DMS153 (cell line): Measurements from ENCODE around the gene NFKBIB.
"Not testable (repeated sequence)": the region's sequence is repeated elsewhere in the genome, so short reads cannot be mapped to it uniquely, and the experiment has no call there.

Experiments used
- DNase-seq: peaks from one replicate; lab custom pipeline; 2025; lab: John Stamatoyannopoulos, UW

NFKBIB gene

GRCh38 chr19:38899447-38900201 is at the start of gene NFKBIB, which contains the start of gene SIRT2:
TSS of gene NFKBIB (plus strand) at chr19:38899969. CDS start at chr19:38900033, 64 bp downstream.
TSS of gene SIRT2 (minus strand) at chr19:38899618. CDS start at chr19:38899521, 97 bp downstream.
- DNase-seq: peak; percentile 100

- peak; percentile 41 for DNase-seq
Observed at GRCh38 chr19:38850436-38850975, 49.3 kb upstream of the NFKBIB start.

- DNase-seq: no peak
Observed at GRCh38 chr19:38850976-38851621, 48.7 kb upstream of the NFKBIB start.

GRCh38 chr19:38851622-38852230 is 48.0 kb upstream of the NFKBIB start:
- DNase-seq: peak; percentile 76

- no peak for DNase-seq
Observed at GRCh38 chr19:38852231-38853044, 47.3 kb upstream of the NFKBIB start.

- DNase-seq: no peak
Observed at GRCh38 chr19:38853214-38853613, 46.6 kb upstream of the NFKBIB start.

GRCh38 chr19:38854961-38855360 is 44.8 kb upstream of the NFKBIB start:
- DNase-seq: not testable (repeated sequence)

GRCh38 chr19:38855751-38856150 is 44.0 kb upstream of the NFKBIB start:
- DNase-seq: not testable (repeated sequence)

- no peak for DNase-seq
Observed at GRCh38 chr19:38856813-38857212, 43.0 kb upstream of the NFKBIB start.

- DNase-seq: not testable (repeated sequence)
Observed at GRCh38 chr19:38859631-38860204, 40.1 kb upstream of the NFKBIB start.

- DNase-seq: no peak
Observed at GRCh38 chr19:38861368-38861767, 38.4 kb upstream of the NFKBIB start.

GRCh38 chr19:38862321-38863059 is 37.3 kb upstream of the NFKBIB start:
- peak; percentile 96 for DNase-seq

- DNase-seq: no peak
Observed at GRCh38 chr19:38867171-38867780, 32.5 kb upstream of the NFKBIB start.

- DNase-seq: no peak
Observed at GRCh38 chr19:38868551-38868950, 31.2 kb upstream of the NFKBIB start.

GRCh38 chr19:38869160-38869835 is 30.5 kb upstream of the NFKBIB start:
- DNase-seq: no peak

GRCh38 chr19:38869836-38870607 is 29.7 kb upstream of the NFKBIB start:
- DNase-seq: no peak

GRCh38 chr19:38870612-38871011 is 29.2 kb upstream of the NFKBIB start:
- DNase-seq: no peak

- DNase-seq: not testable (repeated sequence)
Observed at GRCh38 chr19:38873400-38873799, 26.4 kb upstream of the NFKBIB start.
